CD4-positive, CD25-positive, alpha-beta regulatory T cell (primary cell): ENCODE results near the gene RPA3. TPM values are rescaled to one million over a fixed set of nuclear protein-coding genes. Genes with fewer than 3 reads are reported as not detected.
A peak's percentile ranks its signal among the peaks of the same experiment; 100 is the strongest.

Source experiments
- ATAC-seq, 2 donors: fragments of 150-1000 bp; cut with Tn5 transposase; one replicate each; pipeline ENCODE4 v1.10.0; 2021; ENCODE audit warnings: low read depth in 2 of 2, moderate number of reproducible peaks in 2 of 2, moderate library complexity in 1 of 2
- DNase-seq, 3 donors: peaks; one replicate each; pipeline versions ENCODE4 v3.0.0 to v3.0.0-alpha.2; 2012 to 2022; ENCODE audit warnings: mixed read lengths in 1 of 3
- H3K27ac ChIP-seq: one replicate; pipeline ENCODE4 v1.7.0; 2013; ENCODE audit warnings: mild to moderate bottlenecking, low read length; ENCODE audit not compliant: insufficient read depth, poor library complexity, severe bottlenecking
- H3K27me3 ChIP-seq: one replicate; pipeline ENCODE4 v1.7.0; 2013; ENCODE audit warnings: low read length; ENCODE audit not compliant: control insufficient read depth, insufficient read depth
- H3K36me3 ChIP-seq: one replicate; pipeline ENCODE4 v1.7.0; 2013; ENCODE audit warnings: mild to moderate bottlenecking, low read length, moderate library complexity; ENCODE audit not compliant: control insufficient read depth, insufficient read depth
- H3K4me1 ChIP-seq: 2 replicates; pipeline ENCODE4 v1.7.0; 2013; ENCODE audit warnings: mild to moderate bottlenecking, low read length; ENCODE audit not compliant: insufficient read depth, control insufficient read depth, poor library complexity, severe bottlenecking
- H3K4me3 ChIP-seq: one replicate; pipeline ENCODE4 v1.7.0; 2013; ENCODE audit warnings: low read depth, mild to moderate bottlenecking, low read length, moderate library complexity
- H3K9me3 ChIP-seq, 2 experiments: 1 replicate in 1 of 2; 2 replicates in 1 of 2; pipeline ENCODE4 v1.7.0; 2013; ENCODE audit warnings: low read length in 2 of 2, mild to moderate bottlenecking in 1 of 2, moderate library complexity in 1 of 2; ENCODE audit not compliant: control insufficient read depth in 2 of 2
- H3K27ac Mint-ChIP-seq, 3 donors: one replicate each; pipeline ENCODE4 v1.8.0; 2020 to 2022; ENCODE audit warnings: mild to moderate bottlenecking in 3 of 3, mixed read lengths in 3 of 3, moderate library complexity in 2 of 3
- H3K27me3 Mint-ChIP-seq: one replicate; pipeline ENCODE4 v1.8.0; 2022; ENCODE audit warnings: mild to moderate bottlenecking, mixed read lengths
- H3K36me3 Mint-ChIP-seq: one replicate; pipeline ENCODE4 v1.8.0; 2020; ENCODE audit warnings: mixed read lengths
- H3K4me1 Mint-ChIP-seq, 4 donors: one replicate each; pipeline ENCODE4 v1.8.0; 2020 to 2022; ENCODE audit warnings: mixed read lengths in 4 of 4, mild to moderate bottlenecking in 1 of 4
- H3K4me3 Mint-ChIP-seq, 4 donors: one replicate each; pipeline ENCODE4 v1.8.0; 2020 to 2022; ENCODE audit warnings: mild to moderate bottlenecking in 4 of 4, mixed read lengths in 4 of 4, moderate library complexity in 3 of 4
- H3K9me3 Mint-ChIP-seq, 7 donors: one replicate each; pipeline ENCODE4 v1.8.0; 2020 to 2022; ENCODE audit warnings: mixed read lengths in 7 of 7, mild to moderate bottlenecking in 3 of 7, moderate library complexity in 2 of 7
- polyA plus RNA-seq, 4 donors: library from polyadenylated mRNA; unstranded; fragments of 300-500 nt; fragmentation: Illumina TruSeq; gene quantifications; one replicate each; pipeline ENCODE4 v1.2.3, GENCODE V29; 2021
- total RNA-seq: library from RNA; stranded (reverse); gene quantifications from one replicate; pipeline ENCODE4 v1.2.3, GENCODE V29; 2022

The RPA3 gene
- total and polyA plus RNA-seq, 5 donors from 2014 or later, result 29.9 to 138 (median 106) TPM

DNA sequence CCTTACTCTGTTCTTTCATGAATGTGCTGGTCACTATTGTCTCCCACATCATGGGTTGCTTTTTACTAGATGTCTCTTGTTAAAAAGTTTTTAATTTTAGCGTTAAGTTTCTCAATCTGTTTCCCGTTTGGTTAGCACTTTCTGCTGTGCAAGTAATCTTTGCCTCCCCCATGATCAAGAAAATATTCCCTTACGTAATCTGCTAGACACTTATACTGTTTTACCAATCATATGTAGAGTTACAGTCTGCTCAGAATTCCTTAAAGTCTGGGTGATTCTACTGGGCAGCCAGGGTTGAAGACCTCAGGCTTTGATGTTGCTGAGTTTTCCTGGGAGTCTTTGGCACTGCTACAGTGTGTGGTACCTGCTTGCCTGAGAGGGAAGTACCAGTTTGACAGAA, 38.2 kb upstream of the RPA3 start:
- Mint-ChIP-seq H3K36me3 (peaks cover 8% of the 10 kb centered on the region), H3K4me1 (peaks cover 4 to 25% (median 12%) of the 10 kb centered on the region in 4 donors), H3K4me3 (no peak overlapping the region), H3K27ac (no peak overlapping the region), H3K27me3 (peaks cover 4% of the 10 kb centered on the region), H3K9me3 (no peaks in the 10 kb centered on the region)
- H3K27ac ChIP-seq, result no peak overlapping the region
- H3K4me1 ChIP-seq, result peaks cover 5% of the 10 kb centered on the region
- ATAC-seq, result no peak
- no peak for DNase-seq
- no peaks in the 10 kb centered on the region for H3K36me3 ChIP-seq
- H3K27me3 ChIP-seq, result no peaks in the 10 kb centered on the region
- H3K4me3 ChIP-seq, result no peak overlapping the region
- no peaks in the 10 kb centered on the region for H3K9me3 ChIP-seq

GRCh38 chr7:7751243-7752092, 33.1 kb upstream of the RPA3 start:
- H3K4me1 Mint-ChIP-seq, result peaks cover 0 to 15% (median 9%) of the 10 kb centered on the region in 4 donors
- peaks cover 4% of the 10 kb centered on the region for H3K27me3 Mint-ChIP-seq
- H3K36me3 Mint-ChIP-seq, result peaks cover 12% of the 10 kb centered on the region
- DNase-seq, result no peak
- no peak overlapping the region for H3K4me3 Mint-ChIP-seq
- no peak for ATAC-seq
- H3K4me1 ChIP-seq, result no peaks in the 10 kb centered on the region
- no peaks in the 10 kb centered on the region for H3K9me3 Mint-ChIP-seq
- no peak overlapping the region for H3K4me3 ChIP-seq
- no peaks in the 10 kb centered on the region for H3K27me3 ChIP-seq
- no peaks in the 10 kb centered on the region for H3K9me3 ChIP-seq
- no peaks in the 10 kb centered on the region for H3K36me3 ChIP-seq
- no peak overlapping the region for H3K27ac ChIP-seq
- H3K27ac Mint-ChIP-seq, result no peak overlapping the region

- no peak overlapping the region for H3K27ac ChIP-seq
- Mint-ChIP-seq H3K27me3 (peaks cover 4% of the 10 kb centered on the region), H3K9me3 (no peaks in the 10 kb centered on the region), H3K36me3 (peaks cover 12% of the 10 kb centered on the region), H3K27ac (no peak overlapping the region), H3K4me3 (no peak overlapping the region), H3K4me1 (peaks cover 0 to 15% (median 13%) of the 10 kb centered on the region in 4 donors)
- no peaks in the 10 kb centered on the region for H3K27me3 ChIP-seq
- no peak for ATAC-seq
- DNase-seq, result no peak
- no peak overlapping the region for H3K4me3 ChIP-seq
- H3K36me3 ChIP-seq, result no peaks in the 10 kb centered on the region
- no peaks in the 10 kb centered on the region for H3K4me1 ChIP-seq
- no peaks in the 10 kb centered on the region for H3K9me3 ChIP-seq
Observed at GRCh38 chr7:7750571-7751242, 32.3 kb upstream of the RPA3 start.

DNA sequence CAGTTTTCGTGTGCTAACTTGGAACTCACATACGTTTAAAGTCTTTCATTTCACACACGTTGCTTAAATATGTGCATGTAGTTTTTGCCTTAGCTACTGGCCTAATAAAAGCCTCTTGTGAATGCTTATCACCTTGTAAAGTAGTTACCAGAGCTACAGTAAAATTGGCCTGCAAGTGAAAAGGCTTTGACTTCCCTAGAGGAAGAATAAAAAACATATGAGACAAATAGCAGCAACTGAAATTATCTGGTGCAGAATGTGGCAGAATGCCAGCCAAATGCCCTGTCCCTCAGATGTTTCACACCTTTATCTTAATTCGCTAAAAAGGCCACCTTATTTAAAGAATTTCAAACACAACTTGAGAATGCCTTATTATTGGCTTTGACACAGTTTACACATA, 28.1 kb upstream of the RPA3 start:
- Histone ChIP-seq H3K27me3 (no peaks in the 10 kb centered on the region), H3K9me3 (no peaks in the 10 kb centered on the region), H3K4me1 (no peaks in the 10 kb centered on the region), H3K4me3 (no peak overlapping the region), H3K36me3 (no peaks in the 10 kb centered on the region), H3K27ac (no peak overlapping the region)
- Mint-ChIP-seq H3K27me3 (peaks cover 4% of the 10 kb centered on the region), H3K9me3 (no peaks in the 10 kb centered on the region), H3K4me3 (no peak overlapping the region), H3K4me1 (peaks cover 0 to 20% (median 11%) of the 10 kb centered on the region in 4 donors), H3K27ac (no peak overlapping the region), H3K36me3 (peaks cover 4% of the 10 kb centered on the region)
- no peak for DNase-seq
- no peak for ATAC-seq

GRCh38 chr7:7745966-7746365, 27.6 kb upstream of the RPA3 start:
- DNase-seq, result no peak
- no peak for ATAC-seq
- Mint-ChIP-seq H3K27ac (peak overlapping the region in 1 of 3 donors; percentile 32), H3K4me1 (peaks cover 0 to 16% (median 6%) of the 10 kb centered on the region in 4 donors), H3K9me3 (no peaks in the 10 kb centered on the region), H3K36me3 (peaks cover 4% of the 10 kb centered on the region), H3K27me3 (peaks cover 4% of the 10 kb centered on the region), H3K4me3 (no peak overlapping the region)
- H3K4me1 ChIP-seq, result no peaks in the 10 kb centered on the region
- H3K4me3 ChIP-seq, result no peak overlapping the region
- no peaks in the 10 kb centered on the region for H3K27me3 ChIP-seq
- H3K9me3 ChIP-seq, result no peaks in the 10 kb centered on the region
- no peaks in the 10 kb centered on the region for H3K36me3 ChIP-seq
- H3K27ac ChIP-seq, result no peak overlapping the region

DNA sequence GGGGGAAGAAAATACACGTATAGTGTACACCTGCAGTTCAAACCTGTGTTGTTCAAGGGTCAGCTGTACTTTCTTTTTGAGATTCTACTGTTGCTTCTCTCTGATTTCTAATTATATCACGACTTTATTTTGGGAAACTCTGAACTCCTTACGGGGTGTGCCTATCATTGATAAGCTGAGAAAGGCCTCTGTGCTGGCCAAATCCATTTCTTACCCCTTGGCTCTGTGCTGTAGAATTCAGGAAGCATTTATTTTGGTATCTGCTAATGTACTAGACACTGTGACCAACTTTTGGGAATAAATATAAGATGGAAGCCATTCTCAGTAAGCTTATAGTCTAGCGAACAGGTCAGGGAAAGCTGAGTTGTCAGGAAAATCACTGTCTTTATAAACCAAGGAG, 26.9 kb upstream of the RPA3 start:
- Histone ChIP-seq H3K9me3 (no peaks in the 10 kb centered on the region), H3K4me3 (no peak overlapping the region), H3K27me3 (no peaks in the 10 kb centered on the region), H3K27ac (no peak overlapping the region), H3K4me1 (no peaks in the 10 kb centered on the region), H3K36me3 (no peaks in the 10 kb centered on the region)
- Mint-ChIP-seq H3K9me3 (no peaks in the 10 kb centered on the region), H3K27me3 (peaks cover 4% of the 10 kb centered on the region), H3K4me1 (peaks cover under 1 to 14% (median 9%) of the 10 kb centered on the region in 4 donors), H3K36me3 (peaks cover 4% of the 10 kb centered on the region), H3K27ac (no peak overlapping the region), H3K4me3 (no peak overlapping the region)
- ATAC-seq (no peak), DNase-seq (no peak)

GRCh38 chr7:7742223-7742622, 23.8 kb upstream of the RPA3 start:
- H3K9me3 Mint-ChIP-seq, result no peaks in the 10 kb centered on the region
- no peak overlapping the region for H3K27ac ChIP-seq
- DNase-seq (no peak), ATAC-seq (no peak)
- H3K36me3 Mint-ChIP-seq, result peaks cover 4% of the 10 kb centered on the region
- no peak overlapping the region for H3K4me3 ChIP-seq
- H3K9me3 ChIP-seq, result no peaks in the 10 kb centered on the region
- H3K27me3 Mint-ChIP-seq, result peaks cover 4% of the 10 kb centered on the region
- no peaks in the 10 kb centered on the region for H3K36me3 ChIP-seq
- no peak overlapping the region for H3K27ac Mint-ChIP-seq
- H3K4me1 Mint-ChIP-seq, result peaks cover 13 to 34% (median 23%) of the 10 kb centered on the region in 4 donors
- no peaks in the 10 kb centered on the region for H3K27me3 ChIP-seq
- H3K4me1 ChIP-seq, result no peaks in the 10 kb centered on the region
- no peak overlapping the region for H3K4me3 Mint-ChIP-seq

DNA sequence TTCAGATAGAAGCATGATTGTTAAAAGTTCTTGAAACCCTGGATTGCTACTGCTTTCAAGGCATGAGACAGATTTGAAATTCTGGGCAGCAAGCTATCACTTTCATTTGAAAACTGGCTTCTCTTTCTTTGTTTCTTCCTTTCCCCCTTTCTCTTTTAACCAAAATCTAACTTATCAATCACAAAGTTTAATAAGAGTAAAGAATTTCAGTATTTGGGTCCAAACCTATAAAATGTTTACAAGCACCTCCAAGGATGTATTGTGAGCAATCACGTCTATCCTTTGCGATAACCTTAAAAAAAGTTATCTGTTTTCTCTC, 21.6 kb upstream of the RPA3 start:
- Histone ChIP-seq H3K27ac (no peak overlapping the region), H3K9me3 (no peaks in the 10 kb centered on the region), H3K4me1 (no peaks in the 10 kb centered on the region), H3K27me3 (no peaks in the 10 kb centered on the region), H3K4me3 (no peak overlapping the region), H3K36me3 (no peaks in the 10 kb centered on the region)
- no peaks in the 10 kb centered on the region for H3K9me3 Mint-ChIP-seq
- peaks cover 13 to 27% (median 18%) of the 10 kb centered on the region in 4 donors for H3K4me1 Mint-ChIP-seq
- no peak overlapping the region for H3K27ac Mint-ChIP-seq
- H3K36me3 Mint-ChIP-seq, result peaks cover 4% of the 10 kb centered on the region
- DNase-seq (no peak), ATAC-seq (no peak)
- no peak overlapping the region for H3K4me3 Mint-ChIP-seq
- H3K27me3 Mint-ChIP-seq, result no peaks in the 10 kb centered on the region
